Caco-2 (cell line): Measurements from ENCODE around the gene LIME1. TPM values are rescaled to one million over a fixed set of nuclear protein-coding genes. Genes with fewer than 3 reads are reported as not detected.

Source experiments
- BruUV-seq: library from RNA; stranded (reverse); fragments of 400-500 nt; replicated peaks from 2 replicates; lab custom pipeline; 2021; lab: Mats Ljungman, UMichigan
- CTCF ChIA-PET: fragments of 300-600 bp; sonication (Branson Sonifier 250); formaldehyde crosslinking; loops from one replicate; lab custom pipeline; 2022; ENCODE audit warnings: antibody characterized with exemption; lab: Charles Lee
- POLR2A ChIA-PET: fragments of 300-600 bp; sonication (Branson Sonifier 250); formaldehyde crosslinking; loops from one replicate; lab custom pipeline; 2022; ENCODE audit warnings: antibody characterized with exemption; lab: Charles Lee
- DNase-seq, 2 experiments: peaks; one replicate each; pipeline versions ENCODE4 v3.0.0 to v3.0.0-alpha.2; 2020 to 2022
- H3K27me3 ChIP-seq: replicated peaks from 2 replicates; pipeline ENCODE4 v1.6.0; 2011; ENCODE audit warnings: low read length; ENCODE audit not compliant: control insufficient read depth, insufficient read depth
- H3K36me3 ChIP-seq: 2 replicates; pipeline ENCODE4 v1.5.1; 2011; ENCODE audit warnings: low read length; ENCODE audit not compliant: control insufficient read depth, insufficient read depth
- H3K4me1 ChIP-seq: fragments of 250-450 bp; sonication (Bioruptor Pico); 2 replicates; pipeline ENCODE4 v1.5.1; 2020; ENCODE audit warnings: mild to moderate bottlenecking
- H3K4me3 ChIP-seq: 2 replicates; pipeline ENCODE4 v1.5.1; 2011; ENCODE audit warnings: low read depth, mild to moderate bottlenecking, control low read depth, low read length
- H3K9me3 ChIP-seq: fragments of 250-450 bp; sonication (Bioruptor Pico); 2 replicates; pipeline ENCODE4 v1.5.1; 2020; ENCODE audit warnings: mild to moderate bottlenecking, moderate library complexity
- H3K27ac Mint-ChIP-seq: one replicate; pipeline ENCODE4 v1.8.0; 2022; ENCODE audit warnings: mixed read lengths; ENCODE audit not compliant: unreplicated experiment
- H3K27me3 Mint-ChIP-seq: one replicate; pipeline ENCODE4 v1.8.0; 2022; ENCODE audit warnings: mixed read lengths; ENCODE audit not compliant: insufficient read depth, unreplicated experiment
- H3K36me3 Mint-ChIP-seq: one replicate; pipeline ENCODE4 v1.8.0; 2022; ENCODE audit warnings: mild to moderate bottlenecking, mixed read lengths; ENCODE audit not compliant: insufficient read depth, unreplicated experiment
- H3K4me1 Mint-ChIP-seq: one replicate; pipeline ENCODE4 v1.8.0; 2022; ENCODE audit warnings: low read depth, mixed read lengths; ENCODE audit not compliant: unreplicated experiment
- H3K4me3 Mint-ChIP-seq: one replicate; pipeline ENCODE4 v1.8.0; 2022; ENCODE audit warnings: mild to moderate bottlenecking, moderate library complexity, mixed read lengths; ENCODE audit not compliant: unreplicated experiment
- H3K9me3 Mint-ChIP-seq: one replicate; pipeline ENCODE4 v1.8.0; 2022; ENCODE audit warnings: mixed read lengths; ENCODE audit not compliant: unreplicated experiment
- intact Hi-C: fragments of 100-400 bp; cut with micrococcal nuclease; formaldehyde crosslinking; loops from one replicate; pipeline ENCODE4 v1.10.0; 2022; ENCODE audit not compliant: unreplicated experiment
- total RNA-seq: library from RNA; stranded (reverse); gene quantifications from 2 replicates; pipeline ENCODE4 v1.2.3, GENCODE V29; 2022
- TF ChIP-seq, protein P1 (sequence below), 2 experiments: fragments of 200-600 bp in 1 of 2; IDR thresholded peaks; 1 replicate in 1 of 2; 2 replicates in 1 of 2; pipeline versions ENCODE4 v1.5.1 to v1.8.0; 2011 to 2022; ENCODE audit warnings: antibody characterized with exemption in 1 of 2, control low read depth in 1 of 2, inconsistent platforms in 1 of 2, low read depth in 1 of 2, low read length in 1 of 2, mild to moderate bottlenecking in 1 of 2, moderate library complexity in 1 of 2; ENCODE audit not compliant: insufficient read depth in 1 of 2, severe bottlenecking in 1 of 2, unreplicated experiment in 1 of 2

LIME1 gene
- total RNA-seq, 1 experiment from 2014 or later, result 18.8 TPM

- DNase-seq, result peak in 1 of 2 experiments; percentile 51
- H3K27me3 Mint-ChIP-seq, result no peaks in the 10 kb centered on the region
- H3K9me3 ChIP-seq, result no peaks in the 10 kb centered on the region
- H3K36me3 Mint-ChIP-seq, result peaks cover 37% of the 10 kb centered on the region
- ChIA-PET CTCF (interaction anchor here (0.5 to 1.2 kb wide), 3 partner anchors 25 to 120 kb away, joined by 3 read pairs; no protein-coding TSS in a partner anchor), POLR2A (no interaction called here)
- intact Hi-C loops, result no loop called here
- H3K4me1 Mint-ChIP-seq, result no peaks in the 10 kb centered on the region
- H3K27ac Mint-ChIP-seq, result no peak overlapping the region
- BruUV-seq, result no TSS peak
- no peaks in the 10 kb centered on the region for H3K27me3 ChIP-seq
- no peaks in the 10 kb centered on the region for H3K9me3 Mint-ChIP-seq
- peaks cover 4% of the 10 kb centered on the region; the same call in 1 of the 2 replicates for H3K4me1 ChIP-seq
- H3K36me3 ChIP-seq, result no peaks in the 10 kb centered on the region
- H3K4me3 Mint-ChIP-seq, result no peak overlapping the region
- no peak overlapping the region for H3K4me3 ChIP-seq
- TF ChIP-seq, protein P1, sequence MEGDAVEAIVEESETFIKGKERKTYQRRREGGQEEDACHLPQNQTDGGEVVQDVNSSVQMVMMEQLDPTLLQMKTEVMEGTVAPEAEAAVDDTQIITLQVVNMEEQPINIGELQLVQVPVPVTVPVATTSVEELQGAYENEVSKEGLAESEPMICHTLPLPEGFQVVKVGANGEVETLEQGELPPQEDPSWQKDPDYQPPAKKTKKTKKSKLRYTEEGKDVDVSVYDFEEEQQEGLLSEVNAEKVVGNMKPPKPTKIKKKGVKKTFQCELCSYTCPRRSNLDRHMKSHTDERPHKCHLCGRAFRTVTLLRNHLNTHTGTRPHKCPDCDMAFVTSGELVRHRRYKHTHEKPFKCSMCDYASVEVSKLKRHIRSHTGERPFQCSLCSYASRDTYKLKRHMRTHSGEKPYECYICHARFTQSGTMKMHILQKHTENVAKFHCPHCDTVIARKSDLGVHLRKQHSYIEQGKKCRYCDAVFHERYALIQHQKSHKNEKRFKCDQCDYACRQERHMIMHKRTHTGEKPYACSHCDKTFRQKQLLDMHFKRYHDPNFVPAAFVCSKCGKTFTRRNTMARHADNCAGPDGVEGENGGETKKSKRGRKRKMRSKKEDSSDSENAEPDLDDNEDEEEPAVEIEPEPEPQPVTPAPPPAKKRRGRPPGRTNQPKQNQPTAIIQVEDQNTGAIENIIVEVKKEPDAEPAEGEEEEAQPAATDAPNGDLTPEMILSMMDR (IDR thresholded peaks at IDR 0.05; ENCODE audit: insufficient read depth in 1 of 2, low read depth in 1 of 2, low read length in 1 of 2, severe bottlenecking in 1 of 2, unreplicated experiment in 1 of 2), result no peak
Measured at GRCh38 chr20:63747622-63748069, 11.2 kb downstream of the LIME1 start.

DNA sequence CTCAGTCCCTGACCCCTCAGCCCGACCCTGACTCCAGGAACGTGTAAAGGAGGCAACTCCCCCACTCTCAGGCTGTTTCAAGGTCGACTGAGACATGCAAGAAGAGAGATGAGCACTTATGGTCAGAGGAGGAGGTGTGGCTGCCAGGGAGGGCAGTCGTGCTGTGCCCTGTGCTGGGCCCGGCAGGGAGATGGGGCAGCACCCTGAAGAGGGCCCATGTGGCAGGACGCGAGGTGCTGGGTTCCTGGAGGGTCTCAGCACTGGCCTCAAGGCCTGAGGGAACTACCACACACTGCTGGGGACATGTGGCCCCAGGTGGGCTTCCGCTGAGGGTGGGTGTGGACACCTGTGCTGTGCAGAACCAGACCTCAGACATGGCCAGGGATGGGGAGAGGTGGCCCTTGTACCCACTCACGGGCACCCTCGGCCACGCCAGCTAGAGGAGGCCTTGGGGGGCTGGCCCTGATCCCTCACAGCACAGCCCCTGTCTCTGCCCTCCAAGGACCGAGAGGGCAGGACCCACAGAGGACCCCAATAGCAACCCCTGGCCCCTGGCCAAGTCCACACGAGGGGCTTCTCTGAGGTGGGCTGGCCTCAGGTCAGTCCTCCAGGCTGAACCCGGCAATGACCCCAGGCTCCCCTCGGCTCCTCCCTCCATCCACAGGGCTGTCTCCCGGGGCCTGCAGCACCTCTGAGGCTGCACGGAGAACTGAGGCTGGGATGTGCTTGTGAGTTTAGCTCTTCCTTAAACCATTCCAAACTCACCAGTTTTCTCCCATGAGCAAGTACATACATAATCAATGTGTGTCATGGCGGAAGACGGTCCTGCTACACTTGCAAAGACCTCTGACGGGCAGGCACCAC lies 11.8 kb downstream of the LIME1 start:
- DNase-seq, result peak in 1 of 2 experiments; percentile 47
- intact Hi-C loops, result no loop called here
- peaks cover 4% of the 10 kb centered on the region; the same call in 1 of the 2 replicates for H3K4me1 ChIP-seq
- Mint-ChIP-seq H3K27me3 (no peaks in the 10 kb centered on the region), H3K36me3 (peaks cover 31% of the 10 kb centered on the region), H3K9me3 (no peaks in the 10 kb centered on the region), H3K4me3 (no peak overlapping the region), H3K4me1 (no peaks in the 10 kb centered on the region), H3K27ac (peak overlapping the region; percentile 37)
- BruUV-seq, result no TSS peak
- no peaks in the 10 kb centered on the region for H3K9me3 ChIP-seq
- H3K4me3 ChIP-seq, result no peak overlapping the region
- CTCF ChIA-PET, result interaction anchor here (0.6 to 1.0 kb wide), 2 partner anchors 41 to 58 kb away, joined by 3 read pairs; no protein-coding TSS in a partner anchor
- POLR2A ChIA-PET, result no interaction called here
- TF ChIP-seq, protein P1 (IDR thresholded peaks at IDR 0.05; ENCODE audit: insufficient read depth in 1 of 2, low read depth in 1 of 2, low read length in 1 of 2, severe bottlenecking in 1 of 2, unreplicated experiment in 1 of 2), result no peak
- H3K27me3 ChIP-seq, result no peaks in the 10 kb centered on the region
- no peaks in the 10 kb centered on the region for H3K36me3 ChIP-seq

GRCh38 chr20:63748934-63749270 lies 12.4 kb downstream of the LIME1 start:
- peaks cover 25% of the 10 kb centered on the region for H3K36me3 Mint-ChIP-seq
- no peak overlapping the region for H3K4me3 Mint-ChIP-seq
- no peaks in the 10 kb centered on the region for H3K9me3 ChIP-seq
- ChIA-PET CTCF (interaction anchor here (0.6 to 1.0 kb wide), 2 partner anchors 58 to 96 kb away, joined by 3 to 13 read pairs; partner anchors contain the start of gene STMN3), POLR2A (no interaction called here)
- DNase-seq, result no peak
- TF ChIP-seq, protein P1 (IDR thresholded peaks at IDR 0.05; ENCODE audit: insufficient read depth in 1 of 2, low read depth in 1 of 2, low read length in 1 of 2, severe bottlenecking in 1 of 2, unreplicated experiment in 1 of 2), result no peak
- peaks cover 4% of the 10 kb centered on the region; the same call in 1 of the 2 replicates for H3K4me1 ChIP-seq
- BruUV-seq, result no TSS peak
- no peak overlapping the region for H3K4me3 ChIP-seq
- peak overlapping the region; percentile 37 for H3K27ac Mint-ChIP-seq
- no peaks in the 10 kb centered on the region for H3K27me3 Mint-ChIP-seq
- H3K4me1 Mint-ChIP-seq, result no peaks in the 10 kb centered on the region
- no peaks in the 10 kb centered on the region for H3K9me3 Mint-ChIP-seq
- no peaks in the 10 kb centered on the region for H3K36me3 ChIP-seq
- intact Hi-C loops, result no loop called here
- H3K27me3 ChIP-seq, result no peaks in the 10 kb centered on the region
